Stimulated activated memory B cell treated with anti-CD40 and anti-IgM and Interleukin-4, amounts not matched to agents 10 μg/mL and 1 μg/mL and 100 μg/mL, for 72 hours (primary cell): ENCODE results near the gene MCHR1.
"Not testable (repeated sequence)": the region's sequence is repeated elsewhere in the genome, so short reads cannot be mapped to it uniquely, and the experiment has no call there.

Experiments
- ATAC-seq: fragments of 150-1000 bp; cut with Tn5 transposase; 2 replicates; pipeline ENCODE4 v1.10.0; 2021
- H3K27ac Mint-ChIP-seq: one replicate; pipeline ENCODE4 v1.8.0; 2022; ENCODE audit warnings: mild to moderate bottlenecking, mixed read lengths
- H3K27me3 Mint-ChIP-seq: one replicate; pipeline ENCODE4 v1.8.0; 2022; ENCODE audit warnings: mixed read lengths
- H3K36me3 Mint-ChIP-seq: one replicate; pipeline ENCODE4 v1.8.0; 2022; ENCODE audit warnings: mixed read lengths
- H3K4me1 Mint-ChIP-seq: one replicate; pipeline ENCODE4 v1.8.0; 2022; ENCODE audit warnings: mixed read lengths
- H3K4me3 Mint-ChIP-seq: one replicate; pipeline ENCODE4 v1.8.0; 2022; ENCODE audit warnings: mild to moderate bottlenecking, moderate library complexity, mixed read lengths
- H3K9me3 Mint-ChIP-seq: one replicate; pipeline ENCODE4 v1.8.0; 2022; ENCODE audit warnings: mixed read lengths

Gene MCHR1

GRCh38 chr22:40671796-40672360 is 7.4 kb upstream of the MCHR1 start:
- ATAC-seq, result no peak
- H3K4me1 Mint-ChIP-seq, result no peaks in the 10 kb centered on the region
- H3K9me3 Mint-ChIP-seq, result no peaks in the 10 kb centered on the region
- H3K36me3 Mint-ChIP-seq, result no peaks in the 10 kb centered on the region
- no peak overlapping the region for H3K27ac Mint-ChIP-seq
- no peaks in the 10 kb centered on the region for H3K27me3 Mint-ChIP-seq
- no peak overlapping the region for H3K4me3 Mint-ChIP-seq

GRCh38 chr22:40673017-40673416 is 6.3 kb upstream of the MCHR1 start:
- no peak overlapping the region for H3K4me3 Mint-ChIP-seq

GRCh38 chr22:40674274-40674673 is 5.0 kb upstream of the MCHR1 start:
- Mint-ChIP-seq H3K27me3 (peaks cover 5% of the 10 kb centered on the region), H3K4me3 (no peak overlapping the region), H3K4me1 (peaks cover 3% of the 10 kb centered on the region), H3K36me3 (no peaks in the 10 kb centered on the region), H3K9me3 (no peaks in the 10 kb centered on the region), H3K27ac (no peak overlapping the region)
- ATAC-seq, result no peak

More at GRCh38 chr22:40673017-40673416, 6.3 kb upstream of the MCHR1 start:
- Mint-ChIP-seq H3K36me3 (no peaks in the 10 kb centered on the region), H3K9me3 (no peaks in the 10 kb centered on the region), H3K27ac (no peak overlapping the region), H3K27me3 (no peaks in the 10 kb centered on the region), H3K4me1 (no peaks in the 10 kb centered on the region)
- no peak for ATAC-seq

- not testable (repeated sequence) for H3K9me3 Mint-ChIP-seq, ATAC-seq, H3K27ac Mint-ChIP-seq, H3K36me3 Mint-ChIP-seq, H3K4me1 Mint-ChIP-seq, H3K4me3 Mint-ChIP-seq
- peaks cover 24% of the 10 kb centered on the region for H3K27me3 Mint-ChIP-seq
Measured at GRCh38 chr22:40676166-40676565, 3.1 kb upstream of the MCHR1 start.

- Mint-ChIP-seq H3K4me1 (peaks cover 9% of the 10 kb centered on the region), H3K36me3 (no peaks in the 10 kb centered on the region), H3K27me3 (peaks cover 29% of the 10 kb centered on the region), H3K4me3 (no peak overlapping the region), H3K9me3 (no peaks in the 10 kb centered on the region), H3K27ac (no peak overlapping the region)
- no peak for ATAC-seq
Measured at GRCh38 chr22:40676644-40677043, 2.6 kb upstream of the MCHR1 start.

- Mint-ChIP-seq H3K4me1 (peaks cover 30% of the 10 kb centered on the region), H3K4me3 (no peak overlapping the region), H3K36me3 (no peaks in the 10 kb centered on the region), H3K9me3 (no peaks in the 10 kb centered on the region), H3K27ac (no peak overlapping the region), H3K27me3 (peaks cover 30% of the 10 kb centered on the region)
- ATAC-seq, result no peak
Measured at GRCh38 chr22:40678493-40679248, 613 bp upstream of the MCHR1 start.

- no peaks in the 10 kb centered on the region for H3K9me3 Mint-ChIP-seq
- H3K27me3 Mint-ChIP-seq, result peaks cover 38% of the 10 kb centered on the region
- no peak overlapping the region for H3K27ac Mint-ChIP-seq
- no peak for ATAC-seq
- H3K4me1 Mint-ChIP-seq, result peaks cover 31% of the 10 kb centered on the region
- H3K36me3 Mint-ChIP-seq, result no peaks in the 10 kb centered on the region
- H3K4me3 Mint-ChIP-seq, result no peak overlapping the region
Measured at GRCh38 chr22:40679964-40680818, 907 bp downstream of the MCHR1 start.

GRCh38 chr22:40680819-40681183 is 1.5 kb downstream of the MCHR1 start:
- peaks cover 38% of the 10 kb centered on the region for H3K27me3 Mint-ChIP-seq
- no peak overlapping the region for H3K4me3 Mint-ChIP-seq
- no peaks in the 10 kb centered on the region for H3K36me3 Mint-ChIP-seq
- no peak for ATAC-seq
- no peaks in the 10 kb centered on the region for H3K9me3 Mint-ChIP-seq
- H3K27ac Mint-ChIP-seq, result no peak overlapping the region
- H3K4me1 Mint-ChIP-seq, result peaks cover 31% of the 10 kb centered on the region

GRCh38 chr22:40681451-40681850 is 2.2 kb downstream of the MCHR1 start:
- Mint-ChIP-seq H3K4me1 (peaks cover 31% of the 10 kb centered on the region), H3K4me3 (no peak overlapping the region), H3K9me3 (no peaks in the 10 kb centered on the region), H3K36me3 (no peaks in the 10 kb centered on the region), H3K27me3 (peaks cover 38% of the 10 kb centered on the region), H3K27ac (no peak overlapping the region)
- no peak for ATAC-seq

- Mint-ChIP-seq H3K9me3 (no peaks in the 10 kb centered on the region), H3K27me3 (peaks cover 28% of the 10 kb centered on the region), H3K4me3 (no peak overlapping the region), H3K36me3 (no peaks in the 10 kb centered on the region), H3K27ac (peak overlapping the region; percentile 22), H3K4me1 (peaks cover 23% of the 10 kb centered on the region)
- ATAC-seq, result no peak
Measured at GRCh38 chr22:40684728-40685127, 5.4 kb downstream of the MCHR1 start.

- Mint-ChIP-seq H3K36me3 (no peaks in the 10 kb centered on the region), H3K27me3 (peaks cover 22% of the 10 kb centered on the region), H3K4me3 (no peak overlapping the region), H3K4me1 (peaks cover 23% of the 10 kb centered on the region), H3K9me3 (no peaks in the 10 kb centered on the region), H3K27ac (no peak overlapping the region)
- ATAC-seq, result no peak
Measured at GRCh38 chr22:40685406-40685805, 6.1 kb downstream of the MCHR1 start.

- Mint-ChIP-seq H3K4me1 (peaks cover 11% of the 10 kb centered on the region), H3K27ac (no peak overlapping the region), H3K36me3 (no peaks in the 10 kb centered on the region), H3K4me3 (no peak overlapping the region), H3K9me3 (no peaks in the 10 kb centered on the region), H3K27me3 (peaks cover 9% of the 10 kb centered on the region)
- ATAC-seq, result no peak
Measured at GRCh38 chr22:40687706-40688105, 8.4 kb downstream of the MCHR1 start.

GRCh38 chr22:40690370-40690769 is 11.1 kb downstream of the MCHR1 start:
- ATAC-seq, result no peak
- no peaks in the 10 kb centered on the region for H3K9me3 Mint-ChIP-seq
- H3K27me3 Mint-ChIP-seq, result no peaks in the 10 kb centered on the region
- no peak overlapping the region for H3K27ac Mint-ChIP-seq
- H3K4me1 Mint-ChIP-seq, result no peaks in the 10 kb centered on the region
- no peaks in the 10 kb centered on the region for H3K36me3 Mint-ChIP-seq
- no peak overlapping the region for H3K4me3 Mint-ChIP-seq

GRCh38 chr22:40691532-40691931 is 12.2 kb downstream of the MCHR1 start:
- Mint-ChIP-seq H3K36me3 (no peaks in the 10 kb centered on the region), H3K27me3 (no peaks in the 10 kb centered on the region), H3K4me3 (no peak overlapping the region), H3K9me3 (no peaks in the 10 kb centered on the region), H3K4me1 (no peaks in the 10 kb centered on the region), H3K27ac (no peak overlapping the region)
- no peak for ATAC-seq

GRCh38 chr22:40694411-40694810 is 15.1 kb downstream of the MCHR1 start:
- no peak overlapping the region for H3K27ac Mint-ChIP-seq
- no peak overlapping the region for H3K4me3 Mint-ChIP-seq

More at GRCh38 chr22:40694411-40694810, 15.1 kb downstream of the MCHR1 start:
- ATAC-seq, result no peak
- no peaks in the 10 kb centered on the region for H3K27me3 Mint-ChIP-seq
- H3K9me3 Mint-ChIP-seq, result no peaks in the 10 kb centered on the region
- no peaks in the 10 kb centered on the region for H3K36me3 Mint-ChIP-seq
- H3K4me1 Mint-ChIP-seq, result no peaks in the 10 kb centered on the region
